GM18858 (cell line): ENCODE results near the gene SCAF11.
"Not testable (repeated sequence)": the region's sequence is repeated elsewhere in the genome, so short reads cannot be mapped to it uniquely, and the experiment has no call there.

Source experiments
- ATAC-seq: cut with Tn5 transposase; IDR thresholded peaks from one replicate; pipeline ENCODE4 v1.9.1; 2021; ENCODE audit not compliant: unreplicated experiment

The SCAF11 gene, protein sequence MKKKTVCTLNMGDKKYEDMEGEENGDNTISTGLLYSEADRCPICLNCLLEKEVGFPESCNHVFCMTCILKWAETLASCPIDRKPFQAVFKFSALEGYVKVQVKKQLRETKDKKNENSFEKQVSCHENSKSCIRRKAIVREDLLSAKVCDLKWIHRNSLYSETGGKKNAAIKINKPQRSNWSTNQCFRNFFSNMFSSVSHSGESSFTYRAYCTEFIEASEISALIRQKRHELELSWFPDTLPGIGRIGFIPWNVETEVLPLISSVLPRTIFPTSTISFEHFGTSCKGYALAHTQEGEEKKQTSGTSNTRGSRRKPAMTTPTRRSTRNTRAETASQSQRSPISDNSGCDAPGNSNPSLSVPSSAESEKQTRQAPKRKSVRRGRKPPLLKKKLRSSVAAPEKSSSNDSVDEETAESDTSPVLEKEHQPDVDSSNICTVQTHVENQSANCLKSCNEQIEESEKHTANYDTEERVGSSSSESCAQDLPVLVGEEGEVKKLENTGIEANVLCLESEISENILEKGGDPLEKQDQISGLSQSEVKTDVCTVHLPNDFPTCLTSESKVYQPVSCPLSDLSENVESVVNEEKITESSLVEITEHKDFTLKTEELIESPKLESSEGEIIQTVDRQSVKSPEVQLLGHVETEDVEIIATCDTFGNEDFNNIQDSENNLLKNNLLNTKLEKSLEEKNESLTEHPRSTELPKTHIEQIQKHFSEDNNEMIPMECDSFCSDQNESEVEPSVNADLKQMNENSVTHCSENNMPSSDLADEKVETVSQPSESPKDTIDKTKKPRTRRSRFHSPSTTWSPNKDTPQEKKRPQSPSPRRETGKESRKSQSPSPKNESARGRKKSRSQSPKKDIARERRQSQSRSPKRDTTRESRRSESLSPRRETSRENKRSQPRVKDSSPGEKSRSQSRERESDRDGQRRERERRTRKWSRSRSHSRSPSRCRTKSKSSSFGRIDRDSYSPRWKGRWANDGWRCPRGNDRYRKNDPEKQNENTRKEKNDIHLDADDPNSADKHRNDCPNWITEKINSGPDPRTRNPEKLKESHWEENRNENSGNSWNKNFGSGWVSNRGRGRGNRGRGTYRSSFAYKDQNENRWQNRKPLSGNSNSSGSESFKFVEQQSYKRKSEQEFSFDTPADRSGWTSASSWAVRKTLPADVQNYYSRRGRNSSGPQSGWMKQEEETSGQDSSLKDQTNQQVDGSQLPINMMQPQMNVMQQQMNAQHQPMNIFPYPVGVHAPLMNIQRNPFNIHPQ (N-terminal part only)

DNA sequence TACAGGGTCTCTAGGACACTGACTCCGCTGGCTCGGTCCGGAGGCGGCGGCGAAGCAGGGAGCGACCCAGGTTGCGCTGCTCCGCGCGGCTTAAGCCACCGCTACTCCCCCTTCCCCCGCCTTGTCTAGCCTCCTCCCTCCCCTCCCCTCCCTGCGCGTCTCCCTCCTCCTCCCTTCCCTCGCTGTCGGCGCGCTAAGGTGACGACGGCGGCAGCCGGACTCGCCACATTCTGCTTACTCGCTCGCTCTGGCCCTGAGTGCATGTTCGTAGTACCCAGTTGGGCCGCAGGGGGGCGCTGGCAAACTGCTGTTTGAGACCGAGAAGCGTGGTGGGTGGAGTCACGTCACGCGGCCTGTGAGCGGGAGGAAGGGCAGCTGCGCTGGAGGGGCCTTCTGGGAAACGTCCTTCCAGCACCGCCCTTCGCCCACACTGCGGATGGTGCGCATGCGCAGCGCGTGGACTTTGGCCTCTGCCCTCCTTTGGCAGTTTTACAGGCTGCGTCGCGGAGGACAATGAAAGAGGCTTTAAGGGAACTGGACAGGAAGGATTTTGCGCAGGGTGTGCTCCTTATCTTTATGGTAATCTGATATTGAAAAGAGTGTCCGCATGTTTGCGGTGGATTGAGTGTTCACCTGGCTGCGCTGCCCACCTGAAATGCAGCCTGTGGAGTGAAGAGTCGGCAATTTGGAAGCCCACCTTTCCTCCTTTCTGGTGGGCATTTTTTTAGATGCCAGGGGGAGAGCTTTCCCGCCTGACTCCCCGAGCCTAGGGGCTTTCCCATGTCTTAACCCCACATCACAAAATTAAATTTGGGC is at the start of gene SCAF11:
Gene SCAF11, minus strand, starts transcription at position 107 of the 816 bp plus-strand sequence. CDS start 26,407 bp downstream, outside the sequence.
- ATAC-seq = peak; percentile 54

DNA sequence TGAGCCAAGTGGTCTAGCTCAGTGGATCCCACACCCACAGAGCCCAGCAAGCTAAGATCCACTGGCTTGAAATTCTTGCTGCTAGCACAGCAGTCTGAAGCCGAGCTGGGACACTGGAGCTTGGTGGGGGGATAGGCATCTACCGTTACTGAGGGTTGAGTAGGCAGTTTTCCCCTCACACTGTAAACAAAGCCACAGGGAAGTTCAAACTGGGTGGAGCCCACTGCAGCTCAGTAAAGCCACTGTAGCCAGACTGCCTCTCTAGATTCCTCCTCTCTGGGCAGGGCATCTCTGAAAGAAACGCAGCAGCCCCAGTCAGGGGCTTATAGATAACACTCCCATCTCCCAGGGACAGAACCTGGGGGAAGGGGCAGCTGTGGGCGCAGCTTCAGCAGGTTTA is 46.7 kb upstream of the SCAF11 start:
- ATAC-seq = not testable (repeated sequence)

DNA sequence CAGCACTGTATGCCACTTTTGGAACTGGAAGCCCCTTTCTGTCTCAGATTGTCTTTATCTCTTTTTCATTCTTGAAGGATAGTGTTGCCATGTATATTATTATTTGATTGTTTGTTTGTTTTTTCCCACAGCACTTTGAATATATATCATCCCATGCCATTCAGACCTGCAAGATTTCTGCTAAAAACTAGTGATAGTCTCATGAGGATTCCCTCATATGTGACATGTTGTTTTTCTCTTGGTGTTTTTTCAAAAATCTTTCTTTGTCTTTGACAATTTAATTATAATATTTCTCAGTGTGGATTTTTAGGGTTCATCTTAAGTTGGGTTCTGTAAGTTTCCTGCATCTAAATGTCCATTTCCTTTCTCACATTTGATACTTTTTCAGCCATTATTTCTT is 36.8 kb upstream of the SCAF11 start:
- no peak for ATAC-seq

DNA sequence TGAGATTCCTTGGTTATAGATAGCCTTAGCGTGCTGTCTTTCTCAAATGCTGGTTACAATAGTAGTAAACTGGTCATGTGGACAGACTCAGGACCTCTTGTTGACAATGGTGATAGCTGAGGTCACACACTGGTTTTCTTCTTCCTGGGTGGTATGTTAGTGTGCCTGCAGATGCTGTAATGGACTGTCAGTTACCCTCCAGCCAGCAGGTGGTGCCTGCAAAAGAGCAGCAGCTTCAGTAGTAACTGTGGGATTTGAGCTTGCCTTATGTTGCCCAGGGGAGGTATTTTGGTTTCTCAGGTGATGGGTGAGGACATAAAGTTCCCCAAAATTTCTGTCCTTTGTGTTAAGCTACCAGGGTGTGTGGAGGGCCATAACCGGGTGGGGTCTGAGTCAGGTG is 33.7 kb upstream of the SCAF11 start:
- no peak for ATAC-seq

DNA sequence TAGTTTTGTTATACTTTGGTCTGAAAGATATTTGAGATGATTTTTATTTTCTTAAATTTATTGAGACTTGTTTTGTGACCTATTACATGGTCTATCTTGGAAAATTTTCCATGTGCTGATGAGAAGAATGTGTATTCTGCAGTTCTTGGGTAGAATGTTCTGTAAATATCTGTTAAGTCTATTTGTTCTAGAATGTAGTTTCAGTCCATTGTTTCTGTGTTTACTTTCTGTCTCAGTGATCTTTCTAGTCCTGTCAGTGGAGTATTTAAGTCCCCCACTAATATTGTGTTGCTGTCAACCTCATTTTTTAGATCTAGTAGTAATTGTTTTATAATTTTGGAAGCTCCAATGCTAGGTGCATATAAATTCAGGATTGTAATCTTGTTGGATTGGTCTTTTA is 30.4 kb upstream of the SCAF11 start:
- ATAC-seq = no peak

DNA sequence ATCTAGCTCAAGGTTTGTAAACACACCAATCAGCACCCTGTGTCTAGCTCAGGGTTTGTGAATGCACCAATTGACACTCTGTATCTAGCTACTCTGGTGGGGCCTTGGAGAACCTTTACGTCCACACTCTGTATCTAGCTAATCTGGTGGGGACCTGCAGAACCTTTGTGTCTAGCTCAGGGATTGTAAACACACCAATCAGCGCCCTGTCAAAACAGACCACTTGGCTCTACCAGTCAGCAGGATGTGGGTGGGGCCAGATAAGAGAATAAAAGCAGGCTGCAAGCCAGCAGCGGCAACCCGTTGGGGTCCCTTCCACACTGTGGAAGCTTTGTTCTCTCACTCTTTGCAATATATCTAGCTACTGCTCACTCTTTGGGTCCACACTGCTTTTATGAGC is 28.3 kb upstream of the SCAF11 start:
- not testable (repeated sequence) for ATAC-seq

DNA sequence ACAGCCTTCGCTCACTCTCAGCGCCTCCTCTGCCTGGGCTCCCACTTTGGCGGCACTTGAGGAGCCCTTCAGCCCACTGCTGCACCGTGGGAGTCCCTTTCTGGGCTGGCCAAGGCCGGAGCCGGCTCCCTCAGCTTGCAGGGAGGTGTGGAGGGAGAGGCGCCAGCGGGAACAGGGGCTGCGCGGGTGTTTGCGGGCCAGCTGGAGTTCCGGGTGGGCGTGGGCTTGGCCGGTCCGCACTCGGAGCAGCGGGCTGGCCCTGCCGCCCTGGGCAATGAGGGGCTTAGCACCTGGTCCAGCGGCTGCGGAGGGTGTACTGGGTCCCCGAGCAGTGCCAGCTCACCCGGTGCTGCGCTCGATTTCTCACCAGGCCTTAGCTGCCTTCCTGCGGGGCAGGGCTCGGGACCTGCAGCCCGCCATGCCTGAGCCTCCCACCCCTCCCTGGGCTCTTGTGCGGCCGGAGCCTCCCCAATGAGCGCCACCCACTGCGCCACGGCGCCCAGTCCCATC is 27.5 kb upstream of the SCAF11 start:
- ATAC-seq = not testable (repeated sequence)

DNA sequence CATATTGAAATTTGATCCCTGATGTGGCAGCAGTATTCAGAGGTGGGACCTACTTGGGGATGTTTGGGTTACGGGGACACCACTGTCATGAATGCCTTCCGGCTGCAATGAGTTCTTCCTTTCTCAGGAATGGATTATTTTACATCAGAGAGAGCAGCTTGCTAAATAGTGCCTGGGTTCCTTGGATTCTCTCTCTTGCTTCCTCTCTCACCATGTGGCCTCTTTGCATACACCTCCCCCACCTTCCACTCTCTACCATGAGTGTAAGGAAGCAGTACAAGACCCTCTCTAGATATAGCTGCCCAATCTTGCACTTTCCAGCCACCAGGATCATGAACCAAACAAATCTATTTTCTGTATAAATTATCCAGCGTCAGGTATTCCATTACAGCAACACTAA is 15.4 kb upstream of the SCAF11 start:
- no peak for ATAC-seq

DNA sequence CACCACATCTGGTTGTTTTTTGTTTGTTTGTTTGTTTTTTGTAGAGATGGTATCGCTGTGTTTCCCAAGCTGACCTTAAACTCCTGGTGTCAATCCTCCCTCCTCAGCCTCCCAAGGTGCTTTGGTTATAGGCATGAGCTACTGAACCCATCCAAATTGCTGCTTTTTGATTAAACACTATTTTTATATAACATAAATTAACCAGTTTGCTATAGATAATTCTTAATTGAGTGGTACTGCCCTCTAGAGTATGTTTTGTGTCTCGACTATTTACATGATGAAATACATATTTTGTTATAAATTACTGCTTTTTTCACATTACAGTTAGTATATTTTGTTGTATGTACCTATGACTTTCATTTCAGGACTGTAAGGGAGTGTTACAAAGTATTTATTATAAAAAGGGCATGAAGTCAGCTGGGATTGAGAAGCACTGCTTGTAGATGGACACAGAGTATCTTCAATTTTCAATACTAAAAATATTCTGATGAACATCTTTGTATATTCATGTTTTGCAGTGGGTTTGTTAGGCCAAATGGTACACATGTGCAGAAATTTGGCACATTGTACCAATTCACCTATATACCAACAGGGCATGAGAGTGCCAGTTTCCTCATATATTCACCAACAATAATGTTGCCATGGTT is 14.9 kb upstream of the SCAF11 start:
- ATAC-seq = no peak

DNA sequence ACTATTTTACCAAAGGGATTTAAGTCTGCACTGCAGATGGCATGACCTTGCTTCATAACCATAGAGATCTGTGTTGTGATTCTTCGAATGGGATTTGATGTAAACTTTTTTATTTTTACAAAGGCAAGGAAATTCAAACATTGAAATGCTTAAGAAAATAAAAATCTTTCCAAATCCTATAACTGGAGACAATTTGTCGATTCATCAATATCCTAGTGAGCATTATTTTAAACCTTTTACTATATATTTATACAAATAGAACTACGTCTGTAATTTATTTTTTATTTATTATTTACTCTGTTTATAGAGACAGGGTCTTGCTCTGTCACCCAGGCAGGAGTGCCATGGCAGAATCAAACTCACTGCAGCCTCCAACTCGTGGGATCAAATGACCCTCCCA is 14.3 kb upstream of the SCAF11 start:
- ATAC-seq = no peak

DNA sequence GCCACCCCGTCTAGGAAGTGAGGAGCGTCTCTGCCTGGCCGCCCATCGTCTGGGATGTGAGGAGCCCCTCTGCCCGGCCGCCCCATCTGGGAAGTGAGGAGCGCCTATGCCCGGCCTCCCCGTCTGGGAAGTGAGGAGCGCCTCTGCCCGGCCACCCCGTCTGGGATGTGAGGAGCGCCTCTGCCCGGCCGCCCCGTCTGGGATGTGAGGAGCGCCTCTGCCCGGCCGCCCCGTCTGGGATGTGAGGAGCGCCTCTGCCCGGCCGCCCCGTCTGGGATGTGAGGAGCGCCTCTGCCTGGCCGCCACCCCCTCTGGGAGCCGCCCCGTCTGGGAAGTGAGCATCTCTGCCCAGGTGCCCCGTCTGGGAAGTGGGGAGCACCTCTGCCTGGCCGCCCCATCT is 9.7 kb upstream of the SCAF11 start:
- ATAC-seq = not testable (repeated sequence)

DNA sequence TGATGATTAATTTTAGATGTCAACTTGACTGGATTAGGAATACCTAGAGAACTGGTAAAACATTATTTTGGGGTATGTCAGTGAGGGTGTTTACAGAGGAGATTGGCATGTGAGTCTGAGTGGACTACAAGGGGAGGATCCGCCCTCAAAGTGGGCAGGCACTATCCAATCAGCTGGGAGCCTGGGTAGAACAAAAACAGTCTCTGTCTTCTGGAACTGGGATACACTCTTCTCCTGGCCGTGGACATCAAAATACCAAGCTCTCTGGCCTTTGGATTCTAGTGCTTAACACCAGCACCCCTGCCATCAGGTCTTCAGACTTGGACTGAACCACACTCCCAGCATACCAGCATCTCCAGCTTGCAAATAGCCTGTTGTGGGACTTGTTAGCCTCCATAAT is 4.4 kb upstream of the SCAF11 start:
- no peak for ATAC-seq

DNA sequence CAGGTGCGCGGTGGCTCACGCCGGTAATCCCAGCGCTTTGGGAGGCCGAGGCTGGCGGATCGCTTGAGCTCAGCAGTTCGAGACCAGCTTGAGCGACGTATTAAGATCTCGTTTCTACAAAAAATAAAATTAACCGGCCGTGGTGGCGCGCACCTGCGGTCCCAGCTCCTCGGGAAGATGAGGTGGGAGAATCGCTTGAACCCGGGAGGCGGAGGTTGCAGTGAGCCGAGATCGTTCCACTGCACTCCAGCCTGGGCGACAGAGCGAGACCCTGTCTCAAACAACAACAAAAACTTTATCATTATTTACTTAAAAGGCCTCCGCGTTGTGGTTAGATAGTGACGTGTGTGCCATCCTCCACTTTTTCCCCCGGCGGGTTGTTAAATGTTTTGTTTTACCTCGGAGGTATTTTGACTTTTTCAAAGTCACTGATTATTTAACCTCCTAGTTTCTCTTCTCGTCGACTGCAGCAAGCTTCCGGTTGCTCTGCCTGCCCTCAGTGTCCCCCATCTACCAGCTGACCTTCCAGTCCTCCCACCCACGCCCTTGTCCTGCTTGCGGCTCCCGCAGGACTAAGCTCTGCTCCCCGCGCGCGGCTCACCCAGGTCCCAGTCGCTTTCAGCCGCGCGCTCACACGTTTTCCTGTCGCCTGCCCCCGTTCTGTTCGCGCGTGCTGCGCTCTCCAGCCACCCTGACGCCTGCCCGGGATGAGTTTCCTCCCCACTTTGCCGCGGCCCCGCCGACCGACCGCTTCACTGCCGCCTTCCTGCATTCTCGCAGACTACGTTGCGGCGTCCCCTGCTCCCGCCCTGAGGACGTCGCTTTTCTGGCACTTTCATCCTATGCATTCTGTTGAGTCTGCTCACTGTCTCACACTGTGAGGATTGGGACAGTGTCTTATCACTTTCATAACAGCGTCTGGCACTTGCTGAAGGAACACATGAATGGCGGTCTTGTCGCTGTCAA is 1.2 kb upstream of the SCAF11 start:
- peak; percentile 26 for ATAC-seq

DNA sequence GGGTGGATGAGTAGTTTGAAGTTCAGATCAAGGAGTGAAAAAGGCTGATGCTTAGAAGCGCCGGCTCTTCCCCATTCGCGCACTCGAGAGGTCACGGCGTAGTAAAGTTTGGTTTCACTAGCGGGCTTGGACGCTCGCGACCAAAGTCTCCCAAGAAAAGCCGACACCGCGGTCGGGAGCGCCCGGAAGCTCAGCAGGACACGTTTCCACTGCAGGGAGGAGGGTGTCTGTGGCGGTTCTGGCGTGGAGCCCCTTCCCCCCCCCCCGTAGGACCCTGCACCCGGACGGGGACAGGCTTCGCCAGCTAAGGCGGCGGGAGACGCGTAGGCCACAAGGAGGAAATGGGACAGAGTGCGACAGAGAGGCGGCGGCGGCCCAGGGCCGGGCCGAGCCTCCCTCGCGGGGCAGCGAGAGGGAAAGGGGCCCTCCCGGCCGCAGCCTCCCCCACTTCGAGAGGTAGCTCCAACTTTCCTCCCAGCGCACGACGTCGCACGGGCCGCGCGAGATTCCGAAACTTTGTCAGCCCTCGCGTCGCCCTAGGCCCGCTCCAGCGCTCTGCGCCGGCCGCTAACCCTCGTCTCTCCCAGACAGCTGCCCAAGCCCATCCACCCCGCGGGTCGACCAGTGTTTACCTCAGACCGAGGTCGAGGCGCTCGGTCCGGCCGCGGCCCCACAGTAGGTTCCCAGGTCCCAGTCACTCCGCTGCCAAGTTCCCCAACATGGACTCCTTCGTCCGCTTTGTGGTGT is 480 bp downstream of the SCAF11 start:
- ATAC-seq = peak; percentile 12

DNA sequence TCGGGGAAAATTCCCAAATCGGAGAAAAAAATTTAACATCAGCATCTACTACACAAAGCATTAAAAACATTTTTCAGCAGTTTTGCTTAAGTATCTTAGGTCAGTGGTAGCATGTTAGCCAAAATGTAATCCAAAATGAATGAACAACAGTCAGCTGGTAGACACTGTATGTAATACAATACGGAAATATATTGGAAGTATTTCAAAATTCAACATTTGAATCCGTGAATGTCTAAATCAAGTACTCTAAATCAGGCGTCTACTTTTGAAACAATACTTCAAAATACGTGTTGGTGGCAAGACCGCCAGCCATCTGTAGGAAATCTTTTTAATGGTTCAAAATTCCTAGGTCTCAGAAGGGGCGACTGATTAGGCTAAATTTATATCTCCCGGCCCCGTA is 1.1 kb downstream of the SCAF11 start:
- no peak for ATAC-seq

DNA sequence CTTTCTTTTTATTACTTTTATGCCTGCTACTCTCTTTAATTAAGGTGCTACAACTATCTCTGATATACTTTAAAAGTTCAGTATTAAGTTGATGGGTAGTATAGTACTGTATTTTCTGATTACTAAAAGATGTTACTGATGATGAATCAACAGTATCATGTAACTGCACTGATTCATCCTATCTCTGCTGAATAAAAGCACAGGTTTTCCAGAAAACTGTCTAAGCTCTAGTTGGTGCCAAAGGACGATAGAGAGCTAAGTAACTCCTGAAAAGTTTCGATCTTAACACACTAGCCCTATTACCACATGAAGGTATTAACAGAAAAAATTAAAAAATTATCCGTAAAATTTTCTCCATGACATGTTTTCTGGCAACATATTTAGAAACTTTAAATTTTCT is 2.1 kb downstream of the SCAF11 start:
- ATAC-seq = no peak

DNA sequence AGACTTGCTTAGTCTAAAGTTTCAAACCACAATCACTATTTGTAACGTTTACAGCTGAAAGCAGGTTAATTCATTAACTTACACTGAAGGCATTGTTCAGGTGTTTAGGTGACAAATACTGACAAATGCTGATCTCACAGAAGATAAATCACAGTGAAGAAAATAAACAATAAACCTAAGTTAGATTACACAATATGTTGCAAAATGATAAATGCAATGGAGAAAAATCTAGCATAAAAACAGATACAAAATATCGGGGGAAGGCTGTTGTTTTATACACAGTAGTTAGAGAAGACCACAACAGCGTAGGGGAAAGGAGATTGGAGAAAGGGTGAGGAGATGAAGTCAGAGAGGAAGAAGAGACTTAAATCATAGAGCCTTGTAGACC is 3.0 kb downstream of the SCAF11 start:
- no peak for ATAC-seq
